Metanephros (tissue), 1 donor: ENCODE data around the gene MOSMO. TPM values are rescaled to one million over a fixed set of nuclear protein-coding genes. Genes with fewer than 3 reads are reported as not detected.

ENCODE experiments used
- total RNA-seq: library from RNA; depleted of rRNA; stranded (reverse); fragments of >200 nt; gene quantifications from one replicate; pipeline ENCODE4 v1.2.3, GENCODE V29; 2014

MOSMO gene
- total RNA-seq: 17.9 TPM

DNA sequence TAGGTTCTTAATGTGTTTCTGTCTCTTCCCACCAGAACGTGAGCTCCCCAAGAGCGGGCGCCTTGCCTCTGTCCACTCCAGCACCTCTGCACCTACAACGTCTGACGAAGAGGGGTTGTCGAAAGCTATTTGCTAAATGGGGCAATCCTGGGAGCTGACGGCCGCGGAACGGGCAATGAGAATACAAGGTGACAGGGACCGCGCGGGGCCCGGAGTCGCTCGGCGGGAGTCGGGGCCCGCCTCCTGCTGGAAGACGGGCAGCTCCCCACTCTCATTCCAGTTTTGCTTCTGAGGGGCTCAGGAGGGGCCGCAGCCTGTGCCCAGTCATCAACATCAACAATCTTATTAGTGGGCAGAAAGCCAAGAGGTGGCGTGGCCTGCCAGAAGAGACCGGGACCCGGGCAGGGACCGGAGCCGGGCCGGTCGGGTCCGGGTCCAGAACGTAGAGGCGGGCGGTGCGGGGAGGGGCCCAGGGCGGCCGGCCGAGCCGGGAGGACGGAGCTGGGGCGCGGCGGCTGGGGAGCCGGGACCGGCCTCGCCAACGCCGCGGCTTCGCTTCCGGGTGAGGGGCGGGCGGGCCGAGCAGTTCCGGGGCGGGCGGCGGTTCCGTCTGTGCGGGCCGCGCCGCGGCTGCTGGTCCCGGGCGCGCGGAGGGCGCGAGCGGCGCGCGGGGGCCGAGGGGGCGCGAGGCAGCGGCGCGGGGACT, at the start of gene MOSMO:
Gene MOSMO, plus strand, starts transcription at position 603 of the 706 bp plus-strand sequence. CDS start 191 bp downstream, outside the sequence.

GRCh38 chr16:22092143-22092933, 84.4 kb downstream of the MOSMO start, which contains the start of gene VWA3A:
TSS of gene VWA3A (plus strand) at chr16:22092541. CDS start at chr16:22092638, 97 bp downstream.

Other genes starting within 250 kb of the MOSMO start
- gene NPIPB4, start 150.4 kb upstream of the MOSMO start, total RNA-seq: 103 TPM
- 199 TPM for gene UQCRC2, start 54.8 kb upstream of the MOSMO start, total RNA-seq
- gene PDZD9, start 7.0 kb upstream of the MOSMO start, total RNA-seq: not detected
- 1.6 TPM for gene VWA3A, start 84.4 kb downstream of the MOSMO start, total RNA-seq
- 0.18 TPM for gene SDR42E2, start 154.4 kb downstream of the MOSMO start, total RNA-seq
- 37.8 TPM for gene EEF2K, start 198.2 kb downstream of the MOSMO start, total RNA-seq